K562 (cell line): ENCODE data around the gene HVCN1. TPM values are rescaled to one million over a fixed set of nuclear protein-coding genes. Genes with fewer than 3 reads are reported as not detected.

Experiments
- ATAC-seq: fragments of 200-7000 bp; cut with Tn5 transposase; 3 replicates; pipeline ENCODE4 v1.9.1; 2020; ENCODE audit warnings: moderate library complexity
- BruUV-seq: library from RNA; stranded (reverse); fragments of 400-500 nt; replicated peaks from 2 replicates; lab custom pipeline; 2021; lab: Mats Ljungman, UMichigan
- CTCF ChIA-PET: fragments of 300-600 bp; formaldehyde crosslinking; extraction: SDS; loops from one replicate; lab custom pipeline; 2021; ENCODE audit warnings: low intra/inter-chr PET ratio; lab: Yijun Ruan, JAX
- POLR2A ChIA-PET: fragments of 300-600, 350-650 bp; sonication (Branson Sonifier 250); formaldehyde crosslinking; extraction: SDS; loops from one replicate; lab custom pipeline; 2021; ENCODE audit warnings: antibody characterized with exemption, inconsistent platforms; lab: Yijun Ruan, JAX
- DNase-seq, 4 experiments: peaks; one replicate each; pipeline versions ENCODE4 v3.0.0 to v3.0.0-alpha.2; 2011 to 2018; ENCODE audit warnings: low spot score in 3 of 4, mixed read lengths in 3 of 4; ENCODE audit errors: extremely low read depth in 1 of 4
- FAIRE-seq: peaks from 2 replicates; lab custom pipeline; 2011; peaks lifted over from hg19 to GRCh38; lab: Jason Lieb, UNC
- H2AFZ ChIP-seq: 2 replicates; pipeline ENCODE4 v1.6.0; 2011; ENCODE audit warnings: low read depth, low read length, control low read depth, inconsistent platforms
- H3K27ac ChIP-seq: fragments of 200-600 bp; 3 replicates; pipeline ENCODE4 v1.8.0; 2011; ENCODE audit warnings: low read depth, mild to moderate bottlenecking, control low read depth, inconsistent platforms, low read length, moderate library complexity, mixed read lengths; ENCODE audit errors: extremely low read depth
- H3K27me3 ChIP-seq, 2 experiments: fragments of 300-600 bp in 1 of 2; 2 replicates in 1 of 2; 3 replicates in 1 of 2; pipeline versions ENCODE4 v1.6.0 to v1.8.0; 2011; ENCODE audit warnings: inconsistent platforms in 2 of 2, low read length in 2 of 2, mild to moderate bottlenecking in 1 of 2, mixed read lengths in 1 of 2, moderate library complexity in 1 of 2; ENCODE audit not compliant: control insufficient read depth in 2 of 2, insufficient read depth in 2 of 2
- H3K36me3 ChIP-seq: fragments of 300-600 bp; 3 replicates; pipeline ENCODE4 v1.8.0; 2011; ENCODE audit warnings: mild to moderate bottlenecking, low read length, inconsistent platforms; ENCODE audit not compliant: control insufficient read depth, insufficient read depth
- H3K4me1 ChIP-seq, 2 experiments: fragments of 200-600 bp in 1 of 2; replicated peaks in 1 of 2; 2 replicates in 1 of 2; 3 replicates in 1 of 2; pipeline versions ENCODE4 v1.5.1 to v1.8.0; 2011; ENCODE audit warnings: inconsistent platforms in 2 of 2, low read length in 2 of 2, mild to moderate bottlenecking in 1 of 2, mixed read lengths in 1 of 2, moderate library complexity in 1 of 2; ENCODE audit not compliant: control insufficient read depth in 2 of 2, insufficient read depth in 2 of 2
- H3K4me2 ChIP-seq: 2 replicates; pipeline ENCODE4 v1.6.1; 2011; ENCODE audit warnings: low read length, control low read depth, inconsistent platforms, mixed read lengths; ENCODE audit not compliant: insufficient read depth
- H3K4me3 ChIP-seq: fragments of 200-600 bp; sonication (generic), shearing (Covaris generic); 2 replicates; pipeline ENCODE4 v1.5.1; 2016; ENCODE audit warnings: control low read depth, inconsistent platforms
- H3K79me2 ChIP-seq: fragments of 200-600 bp; 3 replicates; pipeline ENCODE4 v1.8.0; 2011; ENCODE audit warnings: low read length, inconsistent platforms; ENCODE audit not compliant: control insufficient read depth, insufficient read depth
- H3K9ac ChIP-seq, 2 experiments: 2 replicates each; pipeline versions ENCODE4 v1.6.0 to v1.6.1; 2011; ENCODE audit warnings: low read depth in 2 of 2, low read length in 2 of 2, control low read depth in 1 of 2, inconsistent platforms in 1 of 2, mild to moderate bottlenecking in 1 of 2, mixed read lengths in 1 of 2; ENCODE audit not compliant: insufficient read depth in 1 of 2
- H3K9me1 ChIP-seq: one replicate; pipeline ENCODE4 v1.6.0; 2011; ENCODE audit warnings: inconsistent platforms, mild to moderate bottlenecking, low read length, moderate library complexity; ENCODE audit not compliant: control insufficient read depth, insufficient read depth
- H3K9me3 ChIP-seq: replicated peaks from 2 replicates; pipeline ENCODE4 v1.5.1; 2011; ENCODE audit warnings: low read depth, low read length, inconsistent platforms; ENCODE audit not compliant: control insufficient read depth, insufficient read depth
- H4K20me1 ChIP-seq: replicated peaks from 2 replicates; pipeline ENCODE4 v1.6.1; 2011; ENCODE audit warnings: low read length, inconsistent platforms, mixed read lengths; ENCODE audit not compliant: control insufficient read depth, insufficient read depth
- CREB1 ChIP-seq, 2 experiments: sonication (generic) in 1 of 2; formaldehyde crosslinking in 1 of 2; IDR thresholded peaks; 2 replicates each; pipeline versions ENCODE4 v1.6.1 to v1.8.0; 2012 to 2022; ENCODE audit warnings: inconsistent platforms in 1 of 2, mild to moderate bottlenecking in 1 of 2, missing genetic modification reagents in 1 of 2, moderate library complexity in 1 of 2
- EZH2 ChIP-seq: IDR thresholded peaks from 2 replicates; pipeline ENCODE4 v1.6.1; 2012; ENCODE audit warnings: low read depth, mild to moderate bottlenecking, inconsistent platforms, low read length, borderline replicate concordance
- FOXO4 ChIP-seq: fragments of 450-650 bp; formaldehyde crosslinking; IDR thresholded peaks from 2 replicates; pipeline ENCODE4 v1.4.0; 2020; ENCODE audit warnings: mild to moderate bottlenecking, moderate library complexity
- HNRNPK ChIP-seq: fragments of 200-400 bp; formaldehyde crosslinking; IDR thresholded peaks from one replicate; pipeline ENCODE4 v1.6.1; 2018; ENCODE audit warnings: mild to moderate bottlenecking, low read depth, low read length; ENCODE audit not compliant: poor library complexity, severe bottlenecking
- NEUROD1 ChIP-seq: fragments of 150-350 bp; IDR thresholded peaks from 2 replicates; pipeline ENCODE4 v1.6.1; 2014; ENCODE audit warnings: borderline replicate concordance, low read length, low read depth; ENCODE audit not compliant: partially characterized antibody
- TOE1 ChIP-seq, 2 experiments: fragments of 450-650 bp in 1 of 2; sonication (generic) in 1 of 2; formaldehyde crosslinking in 1 of 2; IDR thresholded peaks; 2 replicates each; pipeline versions ENCODE4 v1.7.1 to v1.8.0; 2016 to 2022; ENCODE audit warnings: borderline replicate concordance in 2 of 2, mild to moderate bottlenecking in 2 of 2, antibody characterized with exemption in 1 of 2, inconsistent platforms in 1 of 2, low read depth in 1 of 2, missing genetic modification reagents in 1 of 2, moderate library complexity in 1 of 2
- ZNF280B ChIP-seq: fragments of 250-450 bp; sonication (Bioruptor Pico); IDR thresholded peaks from 2 replicates; pipeline ENCODE4 v1.5.1; 2021; ENCODE audit warnings: mild to moderate bottlenecking
- ZNF354B ChIP-seq: fragments of 250-450 bp; sonication (Bioruptor Pico); IDR thresholded peaks from 2 replicates; pipeline ENCODE4 v1.4.0; 2020
- ZNF644 ChIP-seq: fragments of 200-800 bp; sonication (Bioruptor generic); IDR thresholded peaks from 2 replicates; pipeline ENCODE4 v1.6.1; 2016; ENCODE audit warnings: low read depth, missing genetic modification characterization, missing compliant biosample characterization
- WGBS: fragments of 100-300 bp; shearing (Covaris generic); methylation state at CpG from one replicate; pipeline ENCODE4 v1.1.6; 2016; ENCODE audit warnings: low coverage, mixed read lengths; ENCODE audit not compliant: insufficient coverage; ENCODE audit errors: missing lambda C conversion rate; 5-methylcytosine and 5-hydroxymethylcytosine counted together
- in situ Hi-C: fragments of 300-500 bp; cut with MboI; formaldehyde crosslinking; loops from 4 replicates; pipeline ENCODE4 v1.15.0; 2018; ENCODE audit warnings: inconsistent platforms, mixed read lengths
- intact Hi-C: fragments of 100-400 bp; cut with micrococcal nuclease; formaldehyde crosslinking; loops from 2 replicates; pipeline ENCODE4 v1.14.2; 2022
- polyA plus RNA-seq, 8 experiments: library from polyadenylated mRNA; depleted of rRNA in 4 of 8; stranded (reverse) in 5 of 8; unstranded in 3 of 8; fragments of >200 nt; fragmentation: Nextera tagmentation in 2 of 8; fragmentation: Illumina TruSeq in 1 of 8; extraction: Ambion mirVana in 2 of 8; extraction: Trizol in 1 of 8; gene quantifications; 2 replicates each; pipeline versions ENCODE4 v1.2.1 to v1.2.3, GENCODE V29; 2011 to 2014; ENCODE audit warnings: inconsistent platforms in 1 of 8, missing spikeins in 1 of 8
- total RNA-seq, 7 experiments: library from RNA; depleted of rRNA in 6 of 7; stranded (reverse); fragments of >200 nt in 6 of 7; fragmentation: Illumina TruSeq in 2 of 7; extraction: Trizol in 2 of 7; gene quantifications; 2 replicates each; pipeline versions ENCODE4 v1.2.1 to v1.2.3, GENCODE V29; 2011 to 2021; ENCODE audit warnings: low replicate concordance in 1 of 7

The HVCN1 gene
- total and polyA plus RNA-seq, 9 of the 15 experiments (the other 6 are each of a cell fraction or from before 2014, with no cell fraction given), result 0.21 to 1.4 (median 0.74) TPM

- in situ Hi-C loops, result no loop called here
- POLR2A ChIA-PET, result interaction anchor here (0.7 kb wide), 1 partner anchor 9 kb away, joined by 3 read pairs; no protein-coding TSS in a partner anchor
- no peaks in the 10 kb centered on the region for H3K4me1 ChIP-seq
- H3K9ac ChIP-seq, result no peak overlapping the region
- H2AFZ ChIP-seq, result no peak overlapping the region
- no peak overlapping the region for H3K4me3 ChIP-seq
- FAIRE-seq (no peak), ATAC-seq (no peak), DNase-seq (no peak)
- no peak overlapping the region for H3K27ac ChIP-seq
- TF ChIP-seq EZH2 (no peak), ZNF354B (CRISPR knock-in tag) (no peak), ZNF280B (no peak), FOXO4 (CRISPR knock-in tag) (no peak), HNRNPK (no peak), CREB1 (IDR thresholded peaks at IDR 0.05) (no peak), CREB1 (CRISPR knock-in tag; IDR thresholded peaks at IDR 0.05) (no peak), ZNF644 (tag) (no peak), TOE1 (IDR thresholded peaks at IDR 0.05; ENCODE audit: borderline replicate concordance) (no peak), TOE1 (CRISPR knock-in tag; IDR thresholded peaks at IDR 0.05; ENCODE audit: borderline replicate concordance, low read depth) (no peak), NEUROD1 (no peak)
- intact Hi-C loops, result no loop called here
- peaks cover 3 to 22% of the 10 kb centered on the region in 2 experiments; a peak in 3 of 5 replicates for H3K27me3 ChIP-seq
- no peaks in the 10 kb centered on the region for H3K9me1 ChIP-seq
- no peaks in the 10 kb centered on the region for H3K36me3 ChIP-seq
- BruUV-seq, result no TSS peak
- no peaks in the 10 kb centered on the region for H3K79me2 ChIP-seq
- no peaks in the 10 kb centered on the region; the same call in 1 of the 2 replicates for H4K20me1 ChIP-seq
- CTCF ChIA-PET, result no interaction called here
- 0% methylated on average over 1 of the region's 1 CpG for WGBS
- no peak overlapping the region for H3K4me2 ChIP-seq
- H3K9me3 ChIP-seq, result no peaks in the 10 kb centered on the region
Observed at GRCh38 chr12:110680032-110680431, 8.9 kb downstream of the HVCN1 start.
